Measurements from ENCODE around the gene ZNF17.

ZNF17 gene

GRCh38 chr19:57419439-57419838 lies 8.5 kb downstream of the ZNF17 start:
- no peak for ATAC-seq
- TF ChIP-seq TCF4 (CRISPR knock-in tag; IDR thresholded peaks at IDR 0.05; ENCODE audit: borderline replicate concordance) (no peak), CSRNP3 (CRISPR knock-in tag; IDR thresholded peaks at IDR 0.05) (no peak), OSR1 (CRISPR knock-in tag; IDR thresholded peaks at IDR 0.05) (no peak), RARB (CRISPR knock-in tag; IDR thresholded peaks at IDR 0.05) (no peak), ZFP3 (CRISPR knock-in tag; IDR thresholded peaks at IDR 0.05) (no peak), ZC3H10 (CRISPR knock-in tag; IDR thresholded peaks at IDR 0.05) (no peak), ISL1 (CRISPR knock-in tag; IDR thresholded peaks at IDR 0.05) (no peak), CREB5 (CRISPR knock-in tag; IDR thresholded peaks at IDR 0.05; ENCODE audit: low read depth) (no peak), SNAI2 (CRISPR knock-in tag; IDR thresholded peaks at IDR 0.05) (no peak), ESRRG (CRISPR knock-in tag; IDR thresholded peaks at IDR 0.05) (no peak), ZNF70 (CRISPR knock-in tag; IDR thresholded peaks at IDR 0.05) (no peak), BACH2 (CRISPR knock-in tag; IDR thresholded peaks at IDR 0.05; ENCODE audit: borderline replicate concordance) (no peak), ZNF8 (CRISPR knock-in tag; IDR thresholded peaks at IDR 0.05) (no peak), PATZ1 (CRISPR knock-in tag; IDR thresholded peaks at IDR 0.05; ENCODE audit: borderline replicate concordance) (no peak), CSDC2 (CRISPR knock-in tag; IDR thresholded peaks at IDR 0.05) (no peak), ZNF565 (CRISPR knock-in tag; conservative IDR thresholded peaks at IDR 0.05; ENCODE audit: low read depth) (no peak)

- ATAC-seq, result no peak
- TF ChIP-seq CSRNP3 (CRISPR knock-in tag; IDR thresholded peaks at IDR 0.05) (no peak), CSDC2 (CRISPR knock-in tag; IDR thresholded peaks at IDR 0.05) (no peak), ESRRG (CRISPR knock-in tag; IDR thresholded peaks at IDR 0.05) (no peak), OSR1 (CRISPR knock-in tag; IDR thresholded peaks at IDR 0.05) (no peak), ZFP3 (CRISPR knock-in tag; IDR thresholded peaks at IDR 0.05) (no peak), RARB (CRISPR knock-in tag; IDR thresholded peaks at IDR 0.05) (no peak), CREB5 (CRISPR knock-in tag; IDR thresholded peaks at IDR 0.05; ENCODE audit: low read depth) (no peak), ZNF565 (CRISPR knock-in tag; conservative IDR thresholded peaks at IDR 0.05; ENCODE audit: low read depth) (no peak), GLIS3 (CRISPR knock-in tag; IDR thresholded peaks at IDR 0.05) (no peak), BACH2 (CRISPR knock-in tag; IDR thresholded peaks at IDR 0.05; ENCODE audit: borderline replicate concordance) (no peak), ARNTL (CRISPR knock-in tag; IDR thresholded peaks at IDR 0.05; ENCODE audit: borderline replicate concordance, low read depth) (no peak), TSHZ2 (CRISPR knock-in tag; IDR thresholded peaks at IDR 0.05) (no peak), ZFP30 (CRISPR knock-in tag; IDR thresholded peaks at IDR 0.05) (no peak), ZNF70 (CRISPR knock-in tag; IDR thresholded peaks at IDR 0.05) (no peak), ZC3H10 (CRISPR knock-in tag; IDR thresholded peaks at IDR 0.05) (no peak), ZNF8 (CRISPR knock-in tag; IDR thresholded peaks at IDR 0.05) (no peak)
These were observed 10.1 kb downstream of the ZNF17 start for GRCh38 chr19:57421037-57421436.
